GM10248 (cell line): ENCODE measurements around the gene ENOX1.
A peak's percentile ranks its signal among the peaks of the same experiment; 100 is the strongest.

Source experiments
- CTCF ChIA-PET: fragments of 300-600 bp; sonication (Branson Sonifier 250); formaldehyde crosslinking; extraction: SDS; loops from one replicate; lab custom pipeline; 2021; ENCODE audit warnings: antibody characterized with exemption; lab: Yijun Ruan, JAX
- POLR2A ChIA-PET: fragments of 350-650 bp; sonication (Branson Sonifier 250); formaldehyde crosslinking; extraction: SDS; loops from one replicate; lab custom pipeline; 2020; ENCODE audit warnings: antibody characterized with exemption; lab: Yijun Ruan, JAX
- DNase-seq: peaks from one replicate; pipeline ENCODE4 v3.0.0; 2012; ENCODE audit errors: extremely low spot score
- CTCF ChIP-seq: IDR thresholded peaks from 2 replicates; pipeline ENCODE4 v1.5.1; 2012; ENCODE audit warnings: mild to moderate bottlenecking, low read depth; ENCODE audit errors: extremely low read depth, missing control alignments, control extremely low read depth

The ENOX1 gene

GRCh38 chr13:43390619-43391018 is 396.2 kb downstream of the ENOX1 start:
- TF ChIP-seq CTCF = no peak
- DNase-seq = peak; percentile 23
- CTCF ChIA-PET = interaction anchor here (1.1 kb wide), 1 partner anchor 8 kb away, joined by 3 read pairs; no protein-coding TSS in a partner anchor
- POLR2A ChIA-PET = no interaction called here

- TF ChIP-seq CTCF = no peak
- POLR2A ChIA-PET = no interaction called here
- no peak for DNase-seq
- CTCF ChIA-PET = no interaction called here
Observed at GRCh38 chr13:43389983-43390382, 396.8 kb downstream of the ENOX1 start.

- TF ChIP-seq CTCF = no peak
- CTCF ChIA-PET = no interaction called here
- POLR2A ChIA-PET = no interaction called here
- no peak for DNase-seq
Observed at GRCh38 chr13:43389573-43389972, 397.2 kb downstream of the ENOX1 start.

GRCh38 chr13:43388282-43389034 is 398.3 kb downstream of the ENOX1 start:
- POLR2A ChIA-PET = no interaction called here
- TF ChIP-seq CTCF = no peak
- CTCF ChIA-PET = no interaction called here
- no peak for DNase-seq

- no peak for TF ChIP-seq CTCF
- ChIA-PET POLR2A (no interaction called here), CTCF (no interaction called here)
- DNase-seq = no peak
Observed at GRCh38 chr13:43387880-43388279, 398.9 kb downstream of the ENOX1 start.

- DNase-seq = no peak
- no peak for TF ChIP-seq CTCF
- POLR2A ChIA-PET = no interaction called here
- CTCF ChIA-PET = no interaction called here
Observed at GRCh38 chr13:43383498-43384165, 403.1 kb downstream of the ENOX1 start.
